GM23248 (cell line): ENCODE measurements around the gene IGSF3.

ENCODE experiments used
- EZH2 ChIP-seq: fragments of 200-600 bp; sonication (generic); IDR thresholded peaks from 2 replicates; pipeline ENCODE4 v1.6.1; 2018; ENCODE audit warnings: antibody characterized with exemption, mild to moderate bottlenecking; ENCODE audit not compliant: insufficient read depth, poor library complexity, severe bottlenecking
- EZH2phosphoT487 ChIP-seq: fragments of 200-600 bp; sonication (generic); IDR thresholded peaks from 2 replicates; pipeline ENCODE4 v1.6.1; 2018; ENCODE audit warnings: antibody characterized with exemption, moderate library complexity, mild to moderate bottlenecking, low read depth; ENCODE audit not compliant: insufficient read depth

- TF ChIP-seq EZH2 (no peak), EZH2phosphoT487 (no peak)
These were observed 62.2 kb downstream of the IGSF3 start for GRCh38 chr1:116605315-116605714.
